Progenitor cell of endocrine pancreas (in vitro differentiated cells): ENCODE results near the gene SH2B3. TPM values are rescaled to one million over a fixed set of nuclear protein-coding genes. Genes with fewer than 3 reads are reported as not detected.

Experiments used
- DNase-seq: peaks from one replicate; pipeline ENCODE4 v3.0.0; 2021; ENCODE audit warnings: low spot score; ENCODE audit not compliant: unreplicated experiment
- H3K27ac Mint-ChIP-seq: 2 replicates; pipeline ENCODE4 v1.8.0; 2021; ENCODE audit warnings: mild to moderate bottlenecking, moderate library complexity, mixed read lengths
- H3K27me3 Mint-ChIP-seq: 2 replicates; pipeline ENCODE4 v1.8.0; 2021; ENCODE audit warnings: mixed read lengths
- H3K36me3 Mint-ChIP-seq: 2 replicates; pipeline ENCODE4 v1.8.0; 2022; ENCODE audit warnings: mixed read lengths; ENCODE audit not compliant: insufficient read depth
- H3K4me1 Mint-ChIP-seq: 2 replicates; pipeline ENCODE4 v1.8.0; 2021; ENCODE audit warnings: low read depth, mixed read lengths
- H3K4me3 Mint-ChIP-seq: 2 replicates; pipeline ENCODE4 v1.8.0; 2021; ENCODE audit warnings: low read depth, mild to moderate bottlenecking, moderate library complexity, mixed read lengths
- H3K9me3 Mint-ChIP-seq: 2 replicates; pipeline ENCODE4 v1.8.0; 2021; ENCODE audit warnings: low read depth, mixed read lengths
- CTCF ChIP-seq: fragments of 200-600 bp; sonication (generic); IDR thresholded peaks from one replicate; pipeline ENCODE4 v1.5.0; 2021; ENCODE audit warnings: antibody characterized with exemption, mild to moderate bottlenecking; ENCODE audit not compliant: unreplicated experiment
- total RNA-seq: library from RNA; stranded (reverse); gene quantifications from 2 replicates; pipeline ENCODE4 v1.2.1, GENCODE V29; 2021

Gene SH2B3
- total RNA-seq, 1 donor from 2014 or later: 0.72 TPM

GRCh38 chr12:111408686-111409402 lies 3.1 kb downstream of the SH2B3 start:
- no peaks in the 10 kb centered on the region for H3K9me3 Mint-ChIP-seq
- no peak for TF ChIP-seq CTCF
- no peak overlapping the region for H3K4me3 Mint-ChIP-seq
- H3K36me3 Mint-ChIP-seq: no peaks in the 10 kb centered on the region
- DNase-seq: no peak
- no peak overlapping the region for H3K27ac Mint-ChIP-seq
- peaks cover 2% of the 10 kb centered on the region for H3K4me1 Mint-ChIP-seq
- peaks cover 64% of the 10 kb centered on the region for H3K27me3 Mint-ChIP-seq

GRCh38 chr12:111409403-111409779 lies 3.7 kb downstream of the SH2B3 start:
- no peak overlapping the region for H3K27ac Mint-ChIP-seq
- H3K27me3 Mint-ChIP-seq: peaks cover 58% of the 10 kb centered on the region
- no peak for TF ChIP-seq CTCF
- no peaks in the 10 kb centered on the region for H3K9me3 Mint-ChIP-seq
- peaks cover 2% of the 10 kb centered on the region for H3K4me1 Mint-ChIP-seq
- no peak overlapping the region for H3K4me3 Mint-ChIP-seq
- no peak for DNase-seq
- no peaks in the 10 kb centered on the region for H3K36me3 Mint-ChIP-seq

- Mint-ChIP-seq H3K9me3 (no peaks in the 10 kb centered on the region), H3K4me3 (no peak overlapping the region), H3K27ac (no peak overlapping the region), H3K27me3 (peaks cover 53% of the 10 kb centered on the region), H3K4me1 (peaks cover 2% of the 10 kb centered on the region), H3K36me3 (no peaks in the 10 kb centered on the region)
- TF ChIP-seq CTCF: no peak
- no peak for DNase-seq
Measured at GRCh38 chr12:111409780-111410430, 4.2 kb downstream of the SH2B3 start.

- DNase-seq: no peak
- Mint-ChIP-seq H3K27me3 (peaks cover 50% of the 10 kb centered on the region), H3K36me3 (no peaks in the 10 kb centered on the region), H3K4me1 (peaks cover 2% of the 10 kb centered on the region), H3K9me3 (no peaks in the 10 kb centered on the region), H3K27ac (no peak overlapping the region), H3K4me3 (no peak overlapping the region)
- TF ChIP-seq CTCF: no peak
Measured at GRCh38 chr12:111410431-111411184, 4.9 kb downstream of the SH2B3 start.

GRCh38 chr12:111411185-111411764 lies 5.6 kb downstream of the SH2B3 start:
- no peak for DNase-seq
- no peaks in the 10 kb centered on the region for H3K9me3 Mint-ChIP-seq
- peaks cover 2% of the 10 kb centered on the region for H3K4me1 Mint-ChIP-seq
- H3K27ac Mint-ChIP-seq: no peak overlapping the region
- H3K27me3 Mint-ChIP-seq: peaks cover 48% of the 10 kb centered on the region
- TF ChIP-seq CTCF: no peak
- no peak overlapping the region for H3K4me3 Mint-ChIP-seq
- no peaks in the 10 kb centered on the region for H3K36me3 Mint-ChIP-seq
